ENCODE results near the gene ANKRD52. TPM values are rescaled to one million over a fixed set of nuclear protein-coding genes. Genes with fewer than 3 reads are reported as not detected.
A peak's percentile ranks its signal among the peaks of the same experiment; 100 is the strongest.
"Not testable (repeated sequence)": the region's sequence is repeated elsewhere in the genome, so short reads cannot be mapped to it uniquely, and the experiment has no call there.

The ANKRD52 gene
- total RNA-seq (2014; rRNA removed; shearing (Covaris generic)) = 18.8 and 26.3 TPM in 2 replicates
- 18.2 and 21.0 TPM in 2 replicates for polyA plus RNA-seq (2015; cell fraction: cytosol; rRNA removed)
- 45.7 and 50.1 TPM in 2 replicates for polyA plus RNA-seq (2015; cell fraction: nucleus; rRNA removed)

GRCh38 chr12:56258068-56258819 lies at the start of gene ANKRD52:
Gene ANKRD52, minus strand, starts transcription at chr12:56258384. Its CDS starts 115 bp downstream, at chr12:56258269.
- peak; percentile 62 for DNase-seq (ENCODE audit: low read depth)

GRCh38 chr12:56307221-56307965 lies 49.2 kb upstream of the ANKRD52 start:
- no peak for DNase-seq (ENCODE audit: low read depth)

GRCh38 chr12:56304872-56305590 lies 46.8 kb upstream of the ANKRD52 start:
- no peak for DNase-seq (ENCODE audit: low read depth)

- no peak for DNase-seq (ENCODE audit: low read depth)
Measured at GRCh38 chr12:56304276-56304675, 46.1 kb upstream of the ANKRD52 start.

- DNase-seq (ENCODE audit: low read depth) = no peak
Measured at GRCh38 chr12:56300644-56301464, 42.7 kb upstream of the ANKRD52 start.

GRCh38 chr12:56299853-56300643 lies 41.9 kb upstream of the ANKRD52 start, which contains the start of gene CS:
Gene CS, minus strand, starts transcription at chr12:56300330. Its CDS starts 129 bp downstream, at chr12:56300201.
- peak; percentile 96 for DNase-seq (ENCODE audit: low read depth)

GRCh38 chr12:56299308-56299852 lies 41.2 kb upstream of the ANKRD52 start:
- peak; percentile 40 for DNase-seq (ENCODE audit: low read depth)

GRCh38 chr12:56298828-56299227 lies 40.6 kb upstream of the ANKRD52 start:
- DNase-seq (ENCODE audit: low read depth) = no peak

- no peak for DNase-seq (ENCODE audit: low read depth)
Measured at GRCh38 chr12:56297400-56297799, 39.2 kb upstream of the ANKRD52 start.

GRCh38 chr12:56296295-56296694 lies 38.1 kb upstream of the ANKRD52 start:
- DNase-seq (ENCODE audit: low read depth) = no peak

GRCh38 chr12:56293795-56294194 lies 35.6 kb upstream of the ANKRD52 start:
- no peak for DNase-seq (ENCODE audit: low read depth)

- DNase-seq (ENCODE audit: low read depth) = no peak
Measured at GRCh38 chr12:56288705-56289387, 30.7 kb upstream of the ANKRD52 start.

- no peak for DNase-seq (ENCODE audit: low read depth)
Measured at GRCh38 chr12:56286044-56286830, 28.1 kb upstream of the ANKRD52 start.

- not testable (repeated sequence) for DNase-seq (ENCODE audit: low read depth)
Measured at GRCh38 chr12:56284263-56284662, 26.1 kb upstream of the ANKRD52 start.

- no peak for DNase-seq (ENCODE audit: low read depth)
Measured at GRCh38 chr12:56282579-56282978, 24.4 kb upstream of the ANKRD52 start.

GRCh38 chr12:56282030-56282429 lies 23.8 kb upstream of the ANKRD52 start:
- no peak for DNase-seq (ENCODE audit: low read depth)

GRCh38 chr12:56280849-56281248 lies 22.7 kb upstream of the ANKRD52 start:
- no peak for DNase-seq (ENCODE audit: low read depth)

GRCh38 chr12:56278905-56279304 lies 20.7 kb upstream of the ANKRD52 start:
- DNase-seq (ENCODE audit: low read depth) = no peak

Data from HT1080 (cell line).